Measurements from ENCODE around the gene COMP. TPM values are rescaled to one million over a fixed set of nuclear protein-coding genes. Genes with fewer than 3 reads are reported as not detected.

The COMP gene
- total RNA-seq, 1 experiment from 2014 or later: 0.69 TPM

DNA sequence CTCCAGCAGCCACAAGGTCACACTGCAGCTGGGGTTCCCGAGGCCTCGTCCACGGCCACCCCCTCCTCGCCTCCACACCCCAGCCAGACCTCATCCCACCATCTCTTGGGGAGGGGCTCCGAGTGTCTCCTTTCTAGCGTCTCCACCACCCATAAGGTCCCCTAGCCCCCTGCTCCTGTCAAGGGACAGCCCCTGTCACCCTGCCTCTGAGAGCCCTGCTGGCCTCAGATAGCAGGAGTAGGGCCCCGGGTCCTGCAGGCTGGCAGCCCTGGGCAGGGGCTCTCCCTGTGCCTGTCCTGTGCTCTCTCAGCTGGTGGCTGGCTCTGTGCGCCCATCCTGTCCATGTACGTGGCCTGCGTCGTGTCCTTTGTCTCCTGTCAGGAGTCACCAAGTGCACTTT is 17.0 kb downstream of the COMP start:
- intact Hi-C loops (cut with micrococcal nuclease; ENCODE audit: unreplicated experiment) (no loop called here), in situ Hi-C loops (cut with HindIII; ENCODE audit: low pct_unique_long_range_greater_than_20kb, low sequenced_read_pairs) (no loop called here)
- TF ChIP-seq SIN3A (IDR thresholded peaks at IDR 0.05; ENCODE audit: borderline replicate concordance, insufficient read depth, low read depth, low read length): no peak
- TF ChIP-seq, protein P1, sequence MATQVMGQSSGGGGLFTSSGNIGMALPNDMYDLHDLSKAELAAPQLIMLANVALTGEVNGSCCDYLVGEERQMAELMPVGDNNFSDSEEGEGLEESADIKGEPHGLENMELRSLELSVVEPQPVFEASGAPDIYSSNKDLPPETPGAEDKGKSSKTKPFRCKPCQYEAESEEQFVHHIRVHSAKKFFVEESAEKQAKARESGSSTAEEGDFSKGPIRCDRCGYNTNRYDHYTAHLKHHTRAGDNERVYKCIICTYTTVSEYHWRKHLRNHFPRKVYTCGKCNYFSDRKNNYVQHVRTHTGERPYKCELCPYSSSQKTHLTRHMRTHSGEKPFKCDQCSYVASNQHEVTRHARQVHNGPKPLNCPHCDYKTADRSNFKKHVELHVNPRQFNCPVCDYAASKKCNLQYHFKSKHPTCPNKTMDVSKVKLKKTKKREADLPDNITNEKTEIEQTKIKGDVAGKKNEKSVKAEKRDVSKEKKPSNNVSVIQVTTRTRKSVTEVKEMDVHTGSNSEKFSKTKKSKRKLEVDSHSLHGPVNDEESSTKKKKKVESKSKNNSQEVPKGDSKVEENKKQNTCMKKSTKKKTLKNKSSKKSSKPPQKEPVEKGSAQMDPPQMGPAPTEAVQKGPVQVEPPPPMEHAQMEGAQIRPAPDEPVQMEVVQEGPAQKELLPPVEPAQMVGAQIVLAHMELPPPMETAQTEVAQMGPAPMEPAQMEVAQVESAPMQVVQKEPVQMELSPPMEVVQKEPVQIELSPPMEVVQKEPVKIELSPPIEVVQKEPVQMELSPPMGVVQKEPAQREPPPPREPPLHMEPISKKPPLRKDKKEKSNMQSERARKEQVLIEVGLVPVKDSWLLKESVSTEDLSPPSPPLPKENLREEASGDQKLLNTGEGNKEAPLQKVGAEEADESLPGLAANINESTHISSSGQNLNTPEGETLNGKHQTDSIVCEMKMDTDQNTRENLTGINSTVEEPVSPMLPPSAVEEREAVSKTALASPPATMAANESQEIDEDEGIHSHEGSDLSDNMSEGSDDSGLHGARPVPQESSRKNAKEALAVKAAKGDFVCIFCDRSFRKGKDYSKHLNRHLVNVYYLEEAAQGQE (IDR thresholded peaks at IDR 0.05; ENCODE audit: insufficient read depth in 1 of 2, low read depth in 2 of 2, low read length in 1 of 2): no peak
- TF ChIP-seq POLR2AphosphoS5 (IDR thresholded peaks at IDR 0.05; ENCODE audit: low read depth, low read length): no peak
- TF ChIP-seq, protein P2, sequence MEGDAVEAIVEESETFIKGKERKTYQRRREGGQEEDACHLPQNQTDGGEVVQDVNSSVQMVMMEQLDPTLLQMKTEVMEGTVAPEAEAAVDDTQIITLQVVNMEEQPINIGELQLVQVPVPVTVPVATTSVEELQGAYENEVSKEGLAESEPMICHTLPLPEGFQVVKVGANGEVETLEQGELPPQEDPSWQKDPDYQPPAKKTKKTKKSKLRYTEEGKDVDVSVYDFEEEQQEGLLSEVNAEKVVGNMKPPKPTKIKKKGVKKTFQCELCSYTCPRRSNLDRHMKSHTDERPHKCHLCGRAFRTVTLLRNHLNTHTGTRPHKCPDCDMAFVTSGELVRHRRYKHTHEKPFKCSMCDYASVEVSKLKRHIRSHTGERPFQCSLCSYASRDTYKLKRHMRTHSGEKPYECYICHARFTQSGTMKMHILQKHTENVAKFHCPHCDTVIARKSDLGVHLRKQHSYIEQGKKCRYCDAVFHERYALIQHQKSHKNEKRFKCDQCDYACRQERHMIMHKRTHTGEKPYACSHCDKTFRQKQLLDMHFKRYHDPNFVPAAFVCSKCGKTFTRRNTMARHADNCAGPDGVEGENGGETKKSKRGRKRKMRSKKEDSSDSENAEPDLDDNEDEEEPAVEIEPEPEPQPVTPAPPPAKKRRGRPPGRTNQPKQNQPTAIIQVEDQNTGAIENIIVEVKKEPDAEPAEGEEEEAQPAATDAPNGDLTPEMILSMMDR (IDR thresholded peaks at IDR 0.05): no peak
- no peak for TF ChIP-seq TCF7L2 (IDR thresholded peaks at IDR 0.05; ENCODE audit: low read depth, low read length)
- POLR2A ChIA-PET: no interaction called here
- Histone ChIP-seq H3K27me3 (ENCODE audit: control insufficient read depth, insufficient read depth, low read length) (no peaks in the 10 kb centered on the region), H3K9me3 (ENCODE audit: control insufficient read depth, insufficient read depth, low read depth, low read length) (no peaks in the 10 kb centered on the region), H3K27ac (ENCODE audit: low read length) (no peak overlapping the region), H3K4me3 (ENCODE audit: low read depth in 2 of 2, low read length in 2 of 2) (no peak overlapping the region), H3K36me3 (ENCODE audit: control insufficient read depth, insufficient read depth, low read length) (no peaks in the 10 kb centered on the region), H3K4me1 (ENCODE audit: control insufficient read depth, insufficient read depth, low read length) (no peaks in the 10 kb centered on the region)
- CTCF ChIA-PET: interaction anchor here (0.6 to 1.3 kb wide), 2 partner anchors 73 to 91 kb away, joined by 3 to 4 read pairs; no protein-coding TSS in a partner anchor
- ATAC-seq (no peak), DNase-seq (ENCODE audit: low read depth, low spot score) (no peak)
- BruUV-seq (replicated peaks): no TSS peak

DNA sequence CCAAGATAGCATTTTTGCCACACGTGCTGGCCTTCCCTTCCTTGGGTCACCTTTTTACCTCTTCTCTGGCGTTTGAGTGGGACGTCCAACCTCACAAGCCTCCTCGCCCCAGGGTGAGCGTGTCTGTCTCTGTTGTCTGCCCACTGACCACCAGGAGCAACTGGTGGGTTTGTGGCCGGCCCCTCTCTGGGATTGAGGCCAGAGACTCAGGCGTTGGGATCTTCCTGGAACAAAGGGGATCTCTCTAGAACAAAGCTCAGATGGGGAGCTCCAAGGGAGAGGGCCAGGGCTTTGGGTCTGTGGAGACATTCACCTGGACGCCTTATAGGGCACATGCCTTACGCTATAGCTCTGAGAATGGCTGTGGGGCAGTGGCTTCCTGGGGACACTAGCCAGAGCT is 17.4 kb downstream of the COMP start:
- BruUV-seq (replicated peaks): no TSS peak

More for the DNA sequence above, 17.4 kb downstream of the COMP start:
- no peaks in the 10 kb centered on the region for H3K9me3 ChIP-seq (ENCODE audit: control insufficient read depth, insufficient read depth, low read depth, low read length)
- POLR2A ChIA-PET: no interaction called here
- no peaks in the 10 kb centered on the region for H3K27me3 ChIP-seq (ENCODE audit: control insufficient read depth, insufficient read depth, low read length)
- DNase-seq (ENCODE audit: low read depth, low spot score) (no peak), ATAC-seq (no peak)
- in situ Hi-C loops (cut with HindIII; ENCODE audit: low pct_unique_long_range_greater_than_20kb, low sequenced_read_pairs): no loop called here
- H3K4me3 ChIP-seq (ENCODE audit: low read depth in 2 of 2, low read length in 2 of 2): no peak overlapping the region
- H3K36me3 ChIP-seq (ENCODE audit: control insufficient read depth, insufficient read depth, low read length): no peaks in the 10 kb centered on the region
- CTCF ChIA-PET: interaction anchor here (0.6 to 1.3 kb wide), 2 partner anchors 73 to 91 kb away, joined by 3 to 4 read pairs; no protein-coding TSS in a partner anchor
- no peak for TF ChIP-seq TCF7L2 (IDR thresholded peaks at IDR 0.05; ENCODE audit: low read depth, low read length)
- TF ChIP-seq, protein P2 (IDR thresholded peaks at IDR 0.05): no peak
- no peak for TF ChIP-seq SIN3A (IDR thresholded peaks at IDR 0.05; ENCODE audit: borderline replicate concordance, insufficient read depth, low read depth, low read length)
- TF ChIP-seq, protein P1 (IDR thresholded peaks at IDR 0.05; ENCODE audit: insufficient read depth in 1 of 2, low read depth in 2 of 2, low read length in 1 of 2): no peak
- TF ChIP-seq POLR2AphosphoS5 (IDR thresholded peaks at IDR 0.05; ENCODE audit: low read depth, low read length): no peak
- H3K4me1 ChIP-seq (ENCODE audit: control insufficient read depth, insufficient read depth, low read length): no peaks in the 10 kb centered on the region
- H3K27ac ChIP-seq (ENCODE audit: low read length): no peak overlapping the region
- intact Hi-C loops (cut with micrococcal nuclease; ENCODE audit: unreplicated experiment): no loop called here
